GM12878 (cell line): ENCODE measurements around the gene SATB2. TPM values are rescaled to one million over a fixed set of nuclear protein-coding genes. Genes with fewer than 3 reads are reported as not detected.
A peak's percentile ranks its signal among the peaks of the same experiment; 100 is the strongest.

Experiments
- ATAC-seq: fragments of 200-7000 bp; cut with Tn5 transposase; 3 replicates; pipeline ENCODE4 v1.9.1; 2020; ENCODE audit warnings: mild to moderate bottlenecking, moderate library complexity
- BruUV-seq: library from RNA; stranded (reverse); fragments of 400-500 nt; replicated peaks from 2 replicates; lab custom pipeline; 2021; lab: Mats Ljungman, UMichigan
- CTCF ChIA-PET: fragments of 300-600 bp; sonication (Branson Sonifier 250); formaldehyde crosslinking; extraction: SDS; loops from one replicate; lab custom pipeline; 2021; ENCODE audit warnings: inconsistent platforms; lab: Yijun Ruan, JAX
- POLR2A ChIA-PET: fragments of 350-600 bp; formaldehyde crosslinking; extraction: SDS; loops from one replicate; lab custom pipeline; 2021; ENCODE audit warnings: inconsistent platforms; lab: Charles Lee
- RAD21 ChIA-PET: fragments of 300-600 bp; sonication (Branson Sonifier 250); formaldehyde crosslinking; loops from one replicate; lab custom pipeline; 2023; ENCODE audit warnings: antibody characterized with exemption; ENCODE audit not compliant: unreplicated experiment; lab: Charles Lee
- SMC1A ChIA-PET: fragments of 300-600 bp; sonication (Branson Sonifier 250); formaldehyde crosslinking; loops from one replicate; lab custom pipeline; 2023; ENCODE audit not compliant: unreplicated experiment, uncharacterized antibody; lab: Charles Lee
- DNase-seq: peaks from one replicate; pipeline ENCODE4 v3.0.0-alpha.2; 2011; ENCODE audit warnings: low read depth, low spot score
- FAIRE-seq: peaks from 3 replicates; lab custom pipeline; 2011; peaks lifted over from hg19 to GRCh38; lab: Jason Lieb, UNC
- H2AFZ ChIP-seq: 2 replicates; pipeline ENCODE4 v1.6.0; 2011; ENCODE audit warnings: low read depth, low read length, control low read depth; ENCODE audit not compliant: control insufficient read depth
- H3K27ac ChIP-seq: 2 replicates; pipeline ENCODE4 v1.5.1; 2011; ENCODE audit warnings: control low read depth; ENCODE audit not compliant: control insufficient read depth, insufficient read depth
- H3K27me3 ChIP-seq, 2 experiments: replicated peaks in 1 of 2; 2 replicates each; pipeline versions ENCODE4 v1.6.0 to v1.6.1; 2011; ENCODE audit warnings: low read length in 1 of 2; ENCODE audit not compliant: control insufficient read depth in 2 of 2, insufficient read depth in 2 of 2
- H3K36me3 ChIP-seq, 2 experiments: 2 replicates each; pipeline ENCODE4 v1.5.1; 2011; ENCODE audit warnings: low read length in 1 of 2; ENCODE audit not compliant: control insufficient read depth in 2 of 2, insufficient read depth in 2 of 2
- H3K4me1 ChIP-seq: 2 replicates; pipeline ENCODE4 v1.6.1; 2011; ENCODE audit warnings: mild to moderate bottlenecking, low read length, moderate library complexity, mixed read lengths; ENCODE audit not compliant: control insufficient read depth, insufficient read depth
- H3K4me2 ChIP-seq: 2 replicates; pipeline ENCODE4 v1.6.0; 2011; ENCODE audit warnings: control low read depth; ENCODE audit not compliant: control insufficient read depth, insufficient read depth
- H3K4me3 ChIP-seq: fragments of 200-600 bp; sonication (generic); 2 replicates; pipeline ENCODE4 v1.5.1; 2016
- H3K79me2 ChIP-seq: 2 replicates; pipeline ENCODE4 v1.6.0; 2011; ENCODE audit warnings: low read length; ENCODE audit not compliant: control insufficient read depth, insufficient read depth
- H3K9ac ChIP-seq: 2 replicates; pipeline ENCODE4 v1.8.0; 2011; ENCODE audit warnings: low read length, control low read depth, mixed read lengths; ENCODE audit not compliant: control insufficient read depth, insufficient read depth
- H3K9me3 ChIP-seq: replicated peaks from 3 replicates; pipeline ENCODE4 v1.5.1; 2011; ENCODE audit warnings: mild to moderate bottlenecking, low read length; ENCODE audit not compliant: control insufficient read depth, insufficient read depth
- H4K20me1 ChIP-seq: 2 replicates; pipeline ENCODE4 v1.6.0; 2011; ENCODE audit not compliant: control insufficient read depth, insufficient read depth
- ATF2 ChIP-seq: IDR thresholded peaks from 2 replicates; pipeline ENCODE4 v1.6.1; 2012; ENCODE audit warnings: low read length, inconsistent platforms
- CREM ChIP-seq: IDR thresholded peaks from 2 replicates; pipeline ENCODE4 v1.6.1; 2014; ENCODE audit warnings: antibody characterized with exemption, low read depth
- CTCF ChIP-seq, 3 experiments: IDR thresholded peaks in 2 of 3; conservative IDR thresholded peaks in 1 of 3; 2 replicates each; pipeline ENCODE4 v1.5.1; 2011; ENCODE audit warnings: low read depth in 3 of 3, low read length in 3 of 3, mild to moderate bottlenecking in 3 of 3, control low read depth in 2 of 3, moderate library complexity in 2 of 3, inconsistent platforms in 1 of 3, mixed read lengths in 1 of 3; ENCODE audit not compliant: control insufficient read depth in 2 of 3, insufficient read depth in 1 of 3; ENCODE audit errors: extremely low read depth in 1 of 3
- NKRF ChIP-seq: fragments of 450-650 bp; conservative IDR thresholded peaks from 2 replicates; pipeline ENCODE4 v1.6.1; 2017; ENCODE audit warnings: mild to moderate bottlenecking, moderate library complexity
- RAD21 ChIP-seq: IDR thresholded peaks from 2 replicates; pipeline ENCODE4 v1.6.1; 2011; ENCODE audit warnings: mild to moderate bottlenecking, low read depth, low read length, moderate library complexity; ENCODE audit not compliant: insufficient read depth
- SMC3 ChIP-seq: IDR thresholded peaks from 2 replicates; pipeline ENCODE4 v1.6.1; 2011; ENCODE audit warnings: low read length, improper control_type of control experiment, borderline replicate concordance
- TARDBP ChIP-seq: IDR thresholded peaks from 2 replicates; pipeline ENCODE4 v1.6.1; 2016; ENCODE audit warnings: borderline replicate concordance
- USF2 ChIP-seq: IDR thresholded peaks from 2 replicates; pipeline ENCODE4 v1.6.1; 2011; ENCODE audit warnings: low read depth, low read length, improper control_type of control experiment, borderline replicate concordance
- ZBTB40 ChIP-seq: fragments of 450-650 bp; IDR thresholded peaks from 2 replicates; pipeline ENCODE4 v1.6.1; 2016; ENCODE audit warnings: mild to moderate bottlenecking, moderate library complexity, borderline replicate concordance
- ZNF217 ChIP-seq: fragments of 450-650 bp; IDR thresholded peaks from 2 replicates; pipeline ENCODE4 v1.6.1; 2017; ENCODE audit warnings: antibody characterized with exemption, mild to moderate bottlenecking
- ZNF622 ChIP-seq: fragments of 450-650 bp; IDR thresholded peaks from 2 replicates; pipeline ENCODE4 v1.6.1; 2017; ENCODE audit warnings: mild to moderate bottlenecking, inconsistent platforms
- ZZZ3 ChIP-seq: IDR thresholded peaks from 2 replicates; pipeline ENCODE4 v1.6.1; 2011; ENCODE audit warnings: low read depth; ENCODE audit not compliant: control insufficient read depth, insufficient read length
- in situ Hi-C: fragments of 300-500 bp; cut with MboI; formaldehyde crosslinking; loops from 9 replicates; pipeline ENCODE4 v1.14.3; 2018; ENCODE audit warnings: mixed read lengths
- intact Hi-C: fragments of 100-400 bp; cut with micrococcal nuclease; formaldehyde crosslinking; loops from one replicate; pipeline ENCODE4 v1.14.2; 2022; ENCODE audit not compliant: unreplicated experiment
- polyA plus RNA-seq, 11 experiments: library from polyadenylated mRNA; depleted of rRNA in 4 of 11; unstranded in 6 of 11; stranded (reverse) in 5 of 11; fragments of >200 nt; fragmentation: Nextera tagmentation in 4 of 11; fragmentation: Illumina TruSeq in 1 of 11; extraction: Ambion mirVana in 4 of 11; extraction: Trizol in 1 of 11; gene quantifications; 1 replicate in 1 of 11; 2 replicates in 10 of 11; pipeline versions ENCODE4 v1.2.1 to v1.2.3, GENCODE V29; 2011 to 2016; ENCODE audit warnings: inconsistent platforms in 2 of 11, missing spikeins in 2 of 11, low read depth in 1 of 11
- total RNA-seq, 4 experiments: library from RNA; depleted of rRNA in 3 of 4; stranded (reverse); fragments of >200 nt in 3 of 4; fragmentation: Illumina TruSeq in 1 of 4; extraction: Trizol in 1 of 4; gene quantifications; 2 replicates each; pipeline versions ENCODE4 v1.2.1 to v1.2.3, GENCODE V29; 2013 to 2021

SATB2 gene
- total and polyA plus RNA-seq, 10 of the 15 experiments (the other 5 are each of a cell fraction or from before 2014, with no cell fraction given) = 0.03 to 0.56 (median 0.08) TPM; not detected in 3

GRCh38 chr2:199258291-199258690 is 199.4 kb downstream of the SATB2 start:
- FAIRE-seq (no peak), ATAC-seq (peak; percentile 61), DNase-seq (no peak)
- Histone ChIP-seq H3K4me1 (no peaks in the 10 kb centered on the region), H2AFZ (no peak overlapping the region), H3K9ac (no peak overlapping the region), H4K20me1 (no peaks in the 10 kb centered on the region), H3K4me3 (no peak overlapping the region), H3K27me3 (no peaks in the 10 kb centered on the region), H3K79me2 (no peaks in the 10 kb centered on the region), H3K36me3 (no peaks in the 10 kb centered on the region), H3K4me2 (no peak overlapping the region), H3K27ac (no peak overlapping the region), H3K9me3 (no peaks in the 10 kb centered on the region; the same call in 2 of the 3 replicates)
- CTCF ChIA-PET = interaction anchor here (0.7 to 2.8 kb wide), 26 partner anchors 9 to 943 kb away, joined by 3 to 19 read pairs (median 4); no protein-coding TSS in a partner anchor
- in situ Hi-C loops (no loop called here), intact Hi-C loops (loop anchor here (5.0 to 10.0 kb wide), 2 partner anchors 146 to 233 kb away; no protein-coding TSS in a partner anchor)
- no TSS peak for BruUV-seq
- RAD21 ChIA-PET = interaction anchor here (0.6 to 2.5 kb wide), 18 partner anchors 22 to 944 kb away, joined by 3 to 8 read pairs (median 4); no protein-coding TSS in a partner anchor
- POLR2A ChIA-PET = no interaction called here
- SMC1A ChIA-PET = interaction anchor here (0.6 to 2.7 kb wide), 39 partner anchors 12 to 884 kb away, joined by 3 to 10 read pairs (median 4); no protein-coding TSS in a partner anchor
- TF ChIP-seq ZNF217 = no peak
- TF ChIP-seq CREM = no peak
- TF ChIP-seq ZNF622 = no peak
- TF ChIP-seq ZBTB40 = no peak
- no peak for TF ChIP-seq TARDBP
- TF ChIP-seq RAD21 = peak; percentile 40; the same call in 1 of the 2 replicates
- no peak for TF ChIP-seq NKRF
- no peak for TF ChIP-seq USF2
- TF ChIP-seq SMC3 = peak; percentile 47; the same call in 1 of the 2 replicates
- TF ChIP-seq CTCF (IDR thresholded peaks at IDR 0.05 in 2 of 3, conservative IDR thresholded peaks at IDR 0.05 in 1 of 3; ENCODE audit: control insufficient read depth in 2 of 3, extremely low read depth in 1 of 3, insufficient read depth in 1 of 3, low read depth in 3 of 3, low read length in 3 of 3) = peak; percentile 28 to 40 (median 30); a peak in 4 of 6 replicates
- no peak for TF ChIP-seq ATF2
- TF ChIP-seq ZZZ3 = no peak
